Aorta (tissue), 5 donors: ENCODE results near the gene CALHM1. TPM values are rescaled to one million over a fixed set of nuclear protein-coding genes. Genes with fewer than 3 reads are reported as not detected.
A peak's percentile ranks its signal among the peaks of the same experiment; 100 is the strongest.

Source experiments
- ATAC-seq: fragments of 200-7000 bp; cut with Tn5 transposase; one replicate; pipeline ENCODE4 v1.9.1; 2022; ENCODE audit warnings: moderate library complexity; ENCODE audit not compliant: low FRiP score
- DNase-seq, 2 donors: peaks; one replicate each; pipeline ENCODE4 v3.0.0-alpha.2; 2020
- H3K27ac ChIP-seq, 2 donors: one replicate each; pipeline ENCODE4 v1.5.1; 2013; ENCODE audit warnings: low read length in 2 of 2, mild to moderate bottlenecking in 2 of 2, moderate library complexity in 2 of 2, control low read depth in 1 of 2, inconsistent platforms in 1 of 2, low read depth in 1 of 2
- H3K27me3 ChIP-seq, 2 donors: one replicate each; pipeline ENCODE4 v1.6.1; 2013; ENCODE audit warnings: control low read depth in 1 of 2, low read length in 1 of 2, mild to moderate bottlenecking in 1 of 2, moderate library complexity in 1 of 2; ENCODE audit not compliant: insufficient read depth in 2 of 2, control insufficient read depth in 1 of 2
- H3K36me3 ChIP-seq, 2 donors: one replicate each; pipeline ENCODE4 v1.6.1; 2013; ENCODE audit warnings: control low read depth in 1 of 2, low read length in 1 of 2, mild to moderate bottlenecking in 1 of 2; ENCODE audit not compliant: insufficient read depth in 2 of 2, control insufficient read depth in 1 of 2
- H3K4me1 ChIP-seq, 2 donors: one replicate each; pipeline ENCODE4 v1.6.1; 2013; ENCODE audit warnings: low read length in 2 of 2, control low read depth in 1 of 2, mild to moderate bottlenecking in 1 of 2, moderate library complexity in 1 of 2; ENCODE audit not compliant: insufficient read depth in 2 of 2, control insufficient read depth in 1 of 2
- H3K4me3 ChIP-seq, 2 donors: one replicate each; pipeline ENCODE4 v1.5.1; 2013; ENCODE audit warnings: low read length in 2 of 2, control low read depth in 1 of 2, mild to moderate bottlenecking in 1 of 2
- H3K9me3 ChIP-seq: one replicate; pipeline ENCODE4 v1.6.1; 2013; ENCODE audit warnings: mild to moderate bottlenecking, low read length; ENCODE audit not compliant: control insufficient read depth
- WGBS, 2 donors: extraction: QIAGEN DNeasy Blood & Tissue Kit; methylation state at CpG; one replicate each; pipeline ENCODE4 v1.1.7; 2013; 5-methylcytosine and 5-hydroxymethylcytosine counted together
- intact Hi-C, 2 donors: fragments of 100-400 bp; cut with DNase I; formaldehyde crosslinking; loops; one replicate each; pipeline versions ENCODE4 v1.14.2 to v1.15.0; 2022
- polyA plus RNA-seq, 2 donors: library from polyadenylated mRNA; stranded (reverse); fragments of 200-250 nt; gene quantifications; one replicate each; pipeline ENCODE4 v1.2.3, GENCODE V29; 2013
- total RNA-seq, 2 donors: library from RNA; stranded (reverse); fragmentation: NEBNext Ultra II Directional; extraction: Animal tissue kit (Norgen Biotek cat#: 25700); gene quantifications; one replicate each; pipeline ENCODE4 v1.2.1, GENCODE V29; 2021
- donor health status: healthy with polysubstance abuse.
- donor health status: Bipolar disorder and iron deficiency.
- donor health status: DM: no; HTN: no; CAD: no.
- donor health status: DM: no; HTN: no; CAD: no.
- donor health status: DM: yes; HTN: yes; CAD: no.

CALHM1 gene
- total and polyA plus RNA-seq, 4 donors: not detected

DNA sequence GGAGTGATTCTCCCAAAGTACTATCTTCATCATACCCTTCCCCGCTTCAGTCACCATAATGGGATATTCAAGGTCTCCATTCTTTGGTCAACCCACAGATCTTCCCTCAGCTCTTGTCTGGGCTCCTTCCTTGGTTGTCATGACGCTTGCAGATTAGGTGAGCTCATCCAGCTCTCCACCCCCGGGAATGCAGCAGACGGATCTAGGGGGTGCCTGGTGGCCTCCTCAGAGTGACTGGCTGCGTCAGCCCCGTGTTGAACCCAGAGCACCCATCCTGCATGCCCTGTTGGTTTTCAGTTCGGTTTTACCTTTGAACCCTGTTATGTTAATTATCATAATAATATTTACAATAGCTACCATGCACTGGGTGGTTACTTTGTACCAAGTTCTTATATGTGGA, 41.2 kb upstream of the CALHM1 start:
- no peak overlapping the region for H3K4me3 ChIP-seq

DNA sequence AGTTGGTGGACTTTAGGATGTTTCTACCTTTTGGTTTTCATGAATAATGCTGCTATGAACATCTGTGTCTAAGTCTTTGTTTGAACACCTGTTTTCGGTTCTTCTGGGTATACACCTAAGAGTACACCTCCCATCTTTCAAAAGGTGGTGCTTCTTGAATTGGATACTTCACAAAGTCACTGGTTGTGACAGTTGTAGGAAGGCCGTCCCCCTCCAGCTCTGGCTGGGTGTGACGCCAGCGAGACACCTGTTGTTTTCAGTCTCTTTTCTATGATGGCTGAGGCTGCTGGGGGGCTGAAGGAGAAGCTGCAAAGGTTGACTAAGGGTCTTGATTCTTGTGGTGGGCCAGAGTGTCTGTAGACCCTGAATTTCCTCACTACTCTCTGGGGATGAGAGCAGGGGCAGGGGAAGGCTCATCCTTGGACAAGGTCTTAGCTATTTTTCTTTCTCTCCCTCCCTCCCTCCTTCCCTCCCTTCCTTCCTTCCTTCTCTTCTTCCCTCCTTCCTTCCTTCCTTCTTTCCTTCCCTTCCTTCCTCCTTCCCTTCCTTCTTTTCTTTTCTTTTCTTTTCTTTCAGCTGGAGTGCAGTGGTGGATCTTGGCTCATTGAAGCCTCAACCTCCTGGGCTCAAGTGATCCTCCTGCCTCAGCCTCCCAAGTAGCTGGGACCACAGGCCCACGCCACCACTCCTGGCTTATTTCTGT, 40.4 kb upstream of the CALHM1 start:
- intact Hi-C loops: no loop called here
- H3K4me3 ChIP-seq: no peak overlapping the region
- 87 to 88% methylated on average over 5 of the region's 5 CpGs for WGBS, 2 donors
- H3K27ac ChIP-seq: no peak overlapping the region
- H3K27me3 ChIP-seq: no peaks in the 10 kb centered on the region
- H3K4me1 ChIP-seq: no peaks in the 10 kb centered on the region
- DNase-seq (peak in 1 of 2 donors; percentile 15), ATAC-seq (no peak)
- H3K9me3 ChIP-seq: no peaks in the 10 kb centered on the region
- H3K36me3 ChIP-seq: no peaks in the 10 kb centered on the region

More for the DNA sequence above, 41.2 kb upstream of the CALHM1 start:
- ATAC-seq: no peak
- Histone ChIP-seq H3K36me3 (no peaks in the 10 kb centered on the region), H3K27me3 (no peaks in the 10 kb centered on the region), H3K4me1 (no peaks in the 10 kb centered on the region), H3K27ac (no peak overlapping the region), H3K9me3 (no peaks in the 10 kb centered on the region)
- intact Hi-C loops: no loop called here
- WGBS, 2 donors: 60 to 61% methylated on average over 7 of the region's 7 CpGs
- DNase-seq: peak in 1 of 2 donors; percentile 9

DNA sequence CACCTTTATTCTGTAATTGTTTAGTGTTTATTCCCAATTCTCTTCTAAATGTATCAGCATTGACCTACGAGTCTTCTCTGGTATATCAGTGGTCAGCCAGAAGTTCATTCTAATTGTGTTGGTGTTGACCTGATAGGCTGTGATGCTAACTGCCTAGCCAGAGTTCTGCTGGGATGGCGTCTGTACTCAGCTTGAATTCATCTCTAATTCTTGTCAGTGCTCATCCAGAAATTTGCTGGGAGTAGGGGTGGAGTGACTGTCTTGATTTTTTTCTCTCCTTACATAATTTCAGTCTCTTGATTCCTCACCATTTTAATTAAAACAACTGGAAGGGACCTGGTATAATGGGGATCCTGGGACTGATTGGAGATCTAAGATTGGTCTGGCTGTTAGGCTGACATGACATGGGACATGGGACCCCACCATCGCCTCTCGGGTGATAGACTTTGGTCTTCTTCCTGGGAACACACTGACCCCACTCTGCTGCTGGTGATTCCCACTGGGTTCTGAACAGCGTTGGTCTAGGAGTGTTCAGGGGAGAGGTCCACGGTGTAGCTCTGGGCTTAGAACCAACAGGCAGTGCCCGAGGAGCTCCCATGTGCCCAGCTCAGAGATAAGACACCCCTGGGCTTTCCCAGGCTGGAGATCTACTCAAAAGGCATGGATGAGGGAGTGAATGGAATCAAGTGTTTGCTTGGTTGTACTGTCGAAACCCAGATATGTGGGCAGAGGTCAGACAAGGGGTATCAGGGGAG, 38.6 kb upstream of the CALHM1 start:
- no peaks in the 10 kb centered on the region for H3K27me3 ChIP-seq
- no peak overlapping the region for H3K27ac ChIP-seq
- no peaks in the 10 kb centered on the region for H3K36me3 ChIP-seq
- DNase-seq (no peak), ATAC-seq (no peak)
- H3K9me3 ChIP-seq: no peaks in the 10 kb centered on the region
- no peaks in the 10 kb centered on the region for H3K4me1 ChIP-seq
- no peak overlapping the region for H3K4me3 ChIP-seq
- 68 to 70% methylated on average over 8 of the region's 8 CpGs for WGBS, 2 donors
- intact Hi-C loops: no loop called here

DNA sequence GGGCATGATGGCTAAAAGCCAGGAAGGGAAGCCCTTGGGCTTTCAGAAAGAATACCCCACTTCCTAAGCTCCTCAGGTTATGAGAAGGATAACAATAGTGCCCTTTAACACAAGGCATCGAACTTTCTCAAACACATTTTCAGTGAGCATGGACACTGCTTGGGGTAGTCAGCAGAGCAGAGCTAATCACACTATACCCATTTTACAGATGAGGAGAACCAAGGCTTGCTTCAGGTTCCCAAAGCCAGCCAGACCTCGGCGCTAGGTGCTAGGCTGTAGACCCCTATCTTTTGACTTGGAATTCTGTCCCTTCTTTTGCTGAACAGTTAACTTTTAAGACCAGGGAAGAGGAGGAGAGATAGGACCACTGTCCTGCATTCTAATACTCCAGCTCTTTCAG, 36.6 kb upstream of the CALHM1 start:
- no peak overlapping the region for H3K27ac ChIP-seq
- no peaks in the 10 kb centered on the region for H3K9me3 ChIP-seq
- no peaks in the 10 kb centered on the region for H3K4me1 ChIP-seq
- 97 to 98% methylated on average over 3 of the region's 3 CpGs for WGBS, 2 donors
- no peak for ATAC-seq
- no peak overlapping the region for H3K4me3 ChIP-seq
- no peak for DNase-seq
- intact Hi-C loops: no loop called here
- H3K36me3 ChIP-seq: no peaks in the 10 kb centered on the region
- no peaks in the 10 kb centered on the region for H3K27me3 ChIP-seq

DNA sequence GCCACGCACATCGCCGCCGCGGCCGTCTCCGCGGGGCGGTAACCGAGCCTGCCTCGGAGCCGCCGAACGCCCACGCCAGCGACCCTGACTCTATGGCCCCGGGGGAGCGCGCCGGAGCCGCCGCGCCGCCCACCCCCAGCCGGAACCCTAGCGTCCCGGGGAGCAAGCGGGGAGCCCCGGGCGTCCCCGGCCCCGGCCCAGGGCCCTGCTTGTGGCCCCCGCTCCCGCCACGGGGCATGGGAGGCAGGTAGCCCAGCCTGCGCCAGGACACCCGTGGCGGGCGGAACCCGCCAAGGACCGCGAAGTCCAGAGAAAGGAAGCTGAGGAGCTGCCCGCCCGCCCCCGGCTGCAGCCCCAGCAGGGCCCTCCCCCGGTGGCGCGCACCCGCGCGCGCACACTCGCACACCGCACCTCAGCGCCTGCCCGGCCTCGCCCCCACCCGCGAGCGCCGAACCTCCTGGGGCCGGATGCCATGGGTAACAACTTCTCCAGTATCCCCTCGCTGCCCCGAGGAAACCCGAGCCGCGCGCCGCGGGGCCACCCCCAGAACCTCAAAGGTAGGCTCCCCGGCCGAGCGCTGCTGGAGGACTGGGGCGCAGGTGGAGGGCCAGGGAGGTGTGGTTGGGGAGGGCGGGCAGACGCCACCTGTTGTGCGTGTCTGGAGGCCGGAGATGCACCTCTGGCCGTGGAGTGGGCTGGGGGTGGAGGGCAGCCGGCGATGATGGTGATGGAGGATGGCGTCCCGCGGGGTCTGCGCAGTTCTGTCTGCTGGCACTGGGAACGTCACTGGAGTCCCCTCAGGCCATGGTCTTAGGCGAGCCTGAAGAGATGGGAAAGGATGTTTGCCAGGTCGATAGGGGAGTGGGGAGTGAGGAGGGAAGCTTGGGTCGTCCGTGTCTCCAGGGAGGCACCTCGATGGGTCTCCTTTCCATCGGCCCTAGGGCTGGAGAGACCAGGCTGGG, 35.5 kb upstream of the CALHM1 start:
- 3 to 4% methylated on average over 65 to 92 of the region's 92 CpGs for WGBS, 2 donors
- DNase-seq (no peak), ATAC-seq (no peak)
- Histone ChIP-seq H3K36me3 (no peaks in the 10 kb centered on the region), H3K4me3 (peak overlapping the region; percentile 36 to 65), H3K4me1 (no peaks in the 10 kb centered on the region), H3K27ac (no peak overlapping the region), H3K27me3 (no peaks in the 10 kb centered on the region), H3K9me3 (no peaks in the 10 kb centered on the region)
- intact Hi-C loops: no loop called here

DNA sequence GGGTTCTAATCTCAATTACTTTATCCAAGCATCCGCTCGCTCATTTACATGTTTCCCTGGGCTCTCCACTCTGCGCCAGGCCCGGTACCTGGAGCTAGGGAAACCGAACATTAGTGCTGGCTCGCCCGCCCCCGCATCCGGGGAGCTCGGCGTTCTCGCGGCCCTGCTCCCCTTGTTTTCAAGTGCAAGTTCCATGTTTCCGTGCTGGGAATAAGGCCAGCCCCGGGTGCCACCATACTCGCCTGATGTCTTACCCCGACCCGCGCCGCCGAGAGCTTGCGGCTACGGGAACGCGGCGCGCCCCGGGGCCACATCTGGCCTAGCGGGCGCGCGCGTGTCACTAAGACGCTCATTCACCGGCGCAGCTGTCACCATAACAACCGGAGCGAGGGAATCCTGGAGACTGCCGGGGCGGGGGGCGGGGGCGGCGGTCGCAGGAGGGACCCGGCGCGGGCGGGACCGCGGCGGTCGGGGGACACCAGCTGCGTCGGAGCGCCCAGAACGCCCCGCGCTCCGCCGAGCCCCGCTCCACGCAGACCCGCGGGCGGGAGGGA, 34.7 kb upstream of the CALHM1 start, which contains the start of gene NEURL1:
TSS of gene NEURL1 (plus strand) at position 344 of the 554 bp plus-strand sequence. CDS start 683 bp downstream, outside the sequence.
- Histone ChIP-seq H3K36me3 (no peaks in the 10 kb centered on the region), H3K4me1 (no peaks in the 10 kb centered on the region), H3K27ac (no peak within 1 kb of the TSS), H3K4me3 (peak within 1 kb of the TSS; percentile 36 to 65), H3K9me3 (no peaks in the 10 kb centered on the region), H3K27me3 (no peaks in the 10 kb centered on the region)
- no peak for ATAC-seq
- no peak for DNase-seq
- intact Hi-C loops: no loop called here
- WGBS, 2 donors: 3 to 4% methylated on average over 58 to 65 of the region's 65 CpGs

DNA sequence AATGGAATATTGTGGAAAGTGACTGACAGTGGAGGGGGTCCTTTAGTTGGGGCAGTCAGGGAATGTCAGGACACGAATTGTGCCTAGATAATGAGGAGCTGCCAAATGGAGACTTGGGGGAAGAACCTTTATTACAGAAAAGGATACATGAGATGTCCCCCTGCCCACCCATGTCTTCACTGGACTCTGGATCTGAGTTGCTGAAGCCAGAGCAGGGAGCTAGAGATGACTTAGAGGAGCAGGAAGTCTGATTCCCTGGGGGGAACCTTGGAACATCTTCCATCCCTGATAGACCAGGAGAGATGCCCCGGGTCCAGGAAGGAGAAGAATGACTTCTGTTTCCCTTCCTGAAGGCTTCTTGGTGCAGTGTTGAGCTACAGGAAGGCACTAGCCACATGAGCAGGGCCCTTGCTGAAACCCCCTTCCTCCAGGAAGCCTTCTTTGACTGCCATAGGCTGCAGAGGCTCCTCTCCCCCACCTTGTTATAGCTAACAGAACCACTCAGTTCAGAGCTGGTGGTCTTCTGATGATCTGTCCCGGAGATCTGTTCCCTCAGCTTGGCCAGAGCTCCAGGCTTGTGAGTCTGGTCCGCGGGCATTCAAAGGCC, 34.1 kb upstream of the CALHM1 start:
- Histone ChIP-seq H3K4me3 (no peak overlapping the region), H3K9me3 (no peaks in the 10 kb centered on the region), H3K4me1 (no peaks in the 10 kb centered on the region), H3K36me3 (no peaks in the 10 kb centered on the region), H3K27ac (no peak overlapping the region), H3K27me3 (no peaks in the 10 kb centered on the region)
- intact Hi-C loops: no loop called here
- ATAC-seq (no peak), DNase-seq (no peak)
- 88 to 89% methylated on average over 5 of the region's 5 CpGs for WGBS, 2 donors
